ENCODE measurements around the gene WBP1L.
"Not testable (repeated sequence)": the region's sequence is repeated elsewhere in the genome, so short reads cannot be mapped to it uniquely, and the experiment has no call there.

WBP1L gene

DNA sequence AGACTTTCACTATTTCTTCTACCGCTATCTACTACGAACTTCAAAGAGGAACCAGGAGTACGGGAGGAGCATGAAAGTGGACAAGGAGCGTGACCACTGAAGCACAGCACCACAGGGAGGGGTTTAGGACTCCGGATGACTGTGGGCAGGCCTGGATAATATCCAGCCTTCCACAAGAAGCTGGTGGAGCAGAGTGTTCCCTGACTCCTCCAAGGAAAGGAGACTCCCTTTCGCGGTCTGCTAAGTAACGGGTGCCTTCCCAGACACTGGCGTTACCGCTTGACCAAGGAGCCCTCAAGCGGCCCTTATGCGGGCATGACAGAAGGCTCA, 15.2 kb downstream of the WBP1L start:
- DNase-seq (ENCODE audit: low read depth in 2 of 2) = not testable (repeated sequence)

DNA sequence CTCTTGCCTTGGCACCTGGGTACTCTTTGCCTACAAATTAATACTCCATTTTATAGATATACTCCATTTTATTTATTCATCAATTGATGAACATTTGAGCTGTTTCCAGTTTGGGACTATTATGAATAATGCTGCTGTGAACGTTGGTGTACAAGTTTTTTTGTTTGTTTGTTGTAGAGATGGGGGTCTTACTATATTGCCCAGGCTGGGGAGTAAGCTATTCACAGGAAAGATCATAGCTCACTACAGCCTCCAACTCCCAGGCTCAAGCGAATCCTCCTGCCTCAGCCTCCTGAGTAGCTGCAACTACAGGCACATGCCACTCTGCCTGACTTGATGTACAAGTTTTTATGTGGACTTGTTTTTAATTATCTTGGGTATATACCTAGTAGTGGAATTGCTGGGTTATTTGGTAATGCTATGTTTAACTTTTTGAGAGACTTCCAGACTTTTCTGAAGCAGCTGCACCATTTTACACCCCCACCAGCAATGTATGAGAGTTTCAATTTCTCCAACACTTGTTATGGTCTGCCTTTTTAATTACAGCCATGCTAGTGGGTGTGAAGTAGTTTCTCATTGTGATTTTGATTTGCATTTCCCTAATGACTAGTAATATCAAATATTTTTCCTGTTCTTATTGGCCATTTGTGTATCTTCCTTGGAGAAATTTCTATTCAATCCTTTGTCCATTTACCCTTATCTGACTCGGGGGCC, 15.9 kb downstream of the WBP1L start:
- DNase-seq (ENCODE audit: low read depth in 2 of 2) = no peak

DNA sequence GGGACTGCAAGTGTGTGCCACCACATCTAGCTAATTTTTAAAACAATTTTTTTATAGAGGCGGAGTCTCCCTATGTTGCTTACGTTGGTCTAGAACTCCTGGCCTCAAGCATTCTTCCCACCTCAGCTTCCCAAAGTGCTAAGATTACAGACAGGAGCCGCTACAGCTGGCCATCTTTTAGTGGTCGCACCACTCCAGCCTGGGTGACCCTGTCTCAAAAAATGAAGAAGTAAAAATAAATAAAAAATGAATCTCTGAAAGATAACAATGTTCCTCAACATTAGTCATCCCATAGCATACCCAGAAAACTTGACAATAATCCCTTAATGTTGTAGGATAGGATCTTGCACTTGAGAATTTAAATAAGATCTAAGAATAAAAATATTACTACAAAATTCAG, 18.2 kb downstream of the WBP1L start:
- no peak for DNase-seq (ENCODE audit: low read depth in 2 of 2)

DNA sequence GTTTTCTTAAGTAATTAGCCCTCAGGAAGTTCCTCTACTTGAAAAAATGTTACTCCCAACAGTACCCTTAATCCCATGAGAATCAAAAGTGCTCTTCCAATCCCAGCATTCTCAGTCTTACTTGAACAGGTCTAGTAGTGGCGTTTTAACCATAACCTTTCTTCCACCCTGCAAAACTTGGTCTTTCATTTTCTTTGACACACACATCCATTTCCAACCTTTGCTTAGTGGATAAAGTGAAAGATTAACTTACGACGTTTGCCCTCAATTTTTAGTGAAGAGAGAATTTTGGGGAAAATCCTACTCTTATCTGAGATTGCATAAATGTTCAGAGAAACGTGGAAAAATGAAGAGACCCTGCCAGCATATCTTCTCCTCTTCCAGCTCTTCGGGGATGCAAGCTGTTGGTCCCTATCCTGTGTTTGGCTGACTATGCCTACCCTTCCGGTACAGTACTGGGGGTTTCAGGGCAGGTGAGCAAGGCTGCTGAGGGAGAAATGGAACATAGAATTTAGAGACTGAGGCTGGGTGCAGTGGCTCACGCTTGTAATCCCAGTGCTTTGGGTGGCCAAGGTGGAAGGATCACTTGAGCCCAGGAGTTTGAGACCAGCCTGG, 18.8 kb downstream of the WBP1L start:
- DNase-seq (ENCODE audit: low read depth in 2 of 2) = no peak

DNA sequence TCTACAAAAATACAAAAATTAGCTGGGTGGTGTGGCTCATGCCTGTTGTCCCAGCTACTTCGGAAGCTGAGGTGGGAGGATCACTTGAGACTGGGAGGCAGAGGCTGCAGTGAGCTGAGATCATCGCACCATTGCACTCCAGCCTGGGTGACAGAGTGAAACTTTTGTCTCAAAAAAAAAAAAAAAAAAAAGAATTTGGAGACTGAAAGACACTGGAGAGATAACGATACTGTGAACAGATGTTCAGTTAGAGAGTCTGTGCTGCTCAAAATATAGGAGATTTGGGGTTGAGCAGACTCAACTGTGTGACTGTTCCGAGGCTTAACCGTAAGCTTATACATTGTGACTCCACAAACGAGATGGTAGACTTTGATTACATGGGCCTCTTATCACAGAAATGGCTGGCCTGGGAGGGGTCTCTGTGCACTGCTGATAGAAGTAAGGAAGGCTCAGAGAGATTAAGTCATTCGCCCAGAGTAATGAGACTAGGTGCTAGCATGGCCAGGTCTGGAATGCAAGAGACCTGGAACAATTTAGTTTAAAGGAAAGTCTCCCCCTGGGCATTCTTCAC, 19.4 kb downstream of the WBP1L start:
- no peak for DNase-seq (ENCODE audit: low read depth in 2 of 2)

DNA sequence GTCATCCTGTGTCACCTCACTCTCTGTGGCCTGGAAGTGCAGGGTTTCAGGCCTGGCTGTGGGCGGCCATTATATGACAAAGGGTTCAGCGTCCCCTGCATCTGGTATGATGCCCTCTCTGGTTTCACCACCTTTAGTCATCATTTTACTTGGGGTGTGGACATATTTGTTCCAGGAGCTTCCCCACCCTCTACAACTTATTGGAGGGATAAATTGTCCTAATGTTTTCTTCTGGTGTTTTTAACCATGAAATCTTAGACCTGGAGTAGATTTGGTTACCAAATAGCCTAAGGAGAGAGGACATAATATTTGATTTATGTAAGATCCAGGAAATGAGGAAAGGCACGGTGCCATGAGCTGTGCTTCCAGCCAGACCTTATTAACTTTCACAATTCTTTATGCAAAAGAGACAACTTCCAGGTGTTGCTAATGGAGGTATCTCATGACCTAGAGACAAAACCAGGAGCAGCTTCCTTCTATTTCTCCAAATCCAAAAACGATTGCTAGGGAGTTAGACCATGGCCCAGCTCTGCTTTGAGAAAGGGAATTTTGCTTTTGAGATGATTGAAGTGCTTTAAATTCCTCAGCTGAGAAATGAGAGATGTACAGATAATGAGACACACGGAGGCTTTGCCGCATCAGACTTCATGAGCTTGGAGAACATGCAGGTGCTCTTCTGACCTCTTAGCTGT, 20.9 kb downstream of the WBP1L start:
- no peak for DNase-seq (ENCODE audit: low read depth in 2 of 2)

DNA sequence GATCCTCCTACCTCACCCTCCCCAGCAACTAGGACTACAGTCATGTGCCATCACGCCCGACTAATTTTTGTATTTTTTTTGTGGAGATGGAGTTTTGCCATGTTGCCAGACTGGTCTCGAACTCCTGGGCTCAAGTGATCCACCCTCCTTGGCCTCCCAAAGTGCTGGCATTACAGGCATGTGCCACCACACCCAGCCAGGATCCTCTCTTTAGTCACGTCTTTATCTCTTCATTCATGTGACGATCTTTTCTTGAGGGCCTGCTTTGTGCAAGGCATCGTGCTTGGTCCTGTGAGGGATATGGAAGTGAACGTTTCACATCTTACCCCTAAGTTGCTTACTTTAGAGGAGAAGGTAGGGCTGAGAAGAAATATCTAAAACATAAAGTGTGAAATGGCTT, 21.6 kb downstream of the WBP1L start:
- no peak for DNase-seq (ENCODE audit: low read depth in 2 of 2)

DNA sequence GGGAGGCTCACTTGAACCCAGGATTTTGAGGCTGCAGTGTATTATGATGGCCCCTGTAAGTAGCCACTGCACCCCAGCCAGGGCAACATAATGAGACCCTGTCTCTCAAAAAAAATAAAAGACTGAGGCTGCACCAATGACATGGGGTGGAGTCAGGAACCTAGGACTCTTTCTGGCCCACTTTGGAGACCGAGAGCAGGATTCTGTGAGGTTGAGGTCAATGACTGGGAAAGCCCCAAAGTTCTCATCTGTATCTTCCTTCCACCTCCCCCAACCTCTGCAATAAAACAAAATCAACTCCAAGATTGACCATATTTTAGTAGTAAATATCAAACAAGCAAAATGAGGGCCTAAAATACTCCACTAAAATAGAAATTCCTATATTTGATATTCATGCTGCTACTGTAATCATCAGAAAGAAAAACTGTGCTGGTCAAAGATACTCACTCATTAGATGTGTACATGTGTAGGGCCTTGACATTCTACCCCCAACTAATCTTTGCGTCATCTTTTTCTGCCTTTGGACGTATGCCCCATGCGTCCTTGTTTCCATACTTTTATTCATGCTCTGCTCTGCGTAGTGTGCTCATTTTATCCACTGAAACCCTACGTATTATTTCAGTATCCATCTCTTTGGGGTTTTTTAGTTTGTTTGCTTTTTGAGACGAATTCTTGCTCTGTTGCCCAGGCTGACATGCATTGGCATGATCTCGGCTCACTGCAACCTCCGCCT, 23.8 kb downstream of the WBP1L start:
- DNase-seq (ENCODE audit: low read depth in 2 of 2) = no peak

DNA sequence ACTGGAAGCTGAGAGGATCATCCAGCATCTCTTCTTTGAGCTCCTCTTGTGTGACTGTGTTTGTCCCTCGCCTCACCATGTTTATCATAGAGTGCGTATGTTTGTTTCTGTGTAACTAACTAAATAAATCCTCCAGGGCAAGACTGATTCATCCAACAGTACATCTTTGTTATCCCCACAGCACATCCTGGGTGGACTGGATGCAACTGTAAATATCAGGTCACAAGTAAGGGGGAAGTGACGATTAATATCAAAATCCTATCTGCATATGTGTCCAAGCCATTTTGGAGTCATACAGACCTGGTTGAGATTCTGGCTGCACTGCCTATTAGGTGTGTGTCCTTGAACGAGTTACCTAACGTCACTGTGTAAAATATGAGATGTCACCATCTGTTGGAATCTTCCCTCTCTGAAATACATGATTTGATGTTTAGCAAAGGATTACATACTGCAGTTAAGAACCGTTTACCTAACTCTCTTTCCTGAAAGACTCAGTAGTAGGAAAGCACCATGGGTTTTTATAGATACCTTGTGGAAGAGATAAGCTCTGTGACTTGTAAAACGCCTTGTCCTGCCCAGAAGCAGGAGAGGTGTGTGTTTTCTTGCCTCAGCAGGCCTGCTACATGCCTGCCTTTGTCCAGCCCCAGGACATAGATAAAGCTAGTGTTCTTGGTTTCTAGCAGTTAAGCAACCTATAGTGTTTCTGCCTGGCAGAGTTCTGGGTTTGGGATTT, 25.8 kb downstream of the WBP1L start:
- DNase-seq (ENCODE audit: low read depth in 2 of 2) = no peak

DNA sequence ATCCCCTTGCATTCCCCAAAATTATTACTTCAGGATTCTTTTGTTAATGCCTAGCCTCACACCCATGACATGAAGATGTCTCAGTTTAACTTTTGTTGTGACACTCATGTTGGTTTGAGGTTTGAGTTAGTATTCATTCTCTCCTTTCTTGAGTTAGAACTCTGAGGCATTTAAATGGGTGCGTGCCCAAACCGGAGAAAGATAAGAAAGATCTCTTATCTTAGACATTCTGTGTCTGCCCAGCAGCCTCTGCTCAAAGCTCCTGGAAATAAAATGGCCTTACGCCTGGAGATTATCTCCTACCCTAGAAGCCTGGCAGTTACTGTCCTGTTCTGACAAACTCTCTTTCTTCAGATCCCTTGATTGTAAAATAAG, 26.3 kb downstream of the WBP1L start:
- no peak for DNase-seq (ENCODE audit: low read depth in 2 of 2)

DNA sequence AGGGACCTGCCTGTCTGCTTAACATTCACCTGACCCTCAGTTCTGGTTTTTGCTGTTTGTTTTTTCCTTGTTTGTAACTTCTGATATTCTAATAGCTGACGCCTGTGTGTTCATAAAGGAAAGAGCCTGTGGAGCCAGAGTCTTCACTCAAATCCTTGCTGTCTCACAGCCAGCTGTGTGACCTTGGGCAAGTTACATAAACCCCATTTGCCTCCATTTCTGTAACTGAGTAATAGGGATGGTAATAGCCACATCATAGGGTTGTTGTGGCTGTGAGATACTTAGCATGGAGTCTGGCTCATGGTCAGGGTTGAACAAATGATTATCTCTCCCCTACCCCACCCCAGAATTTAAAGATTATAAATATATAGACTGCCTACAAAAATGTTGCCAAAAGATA, 27.0 kb downstream of the WBP1L start:
- no peak for DNase-seq (ENCODE audit: low read depth in 2 of 2)

DNA sequence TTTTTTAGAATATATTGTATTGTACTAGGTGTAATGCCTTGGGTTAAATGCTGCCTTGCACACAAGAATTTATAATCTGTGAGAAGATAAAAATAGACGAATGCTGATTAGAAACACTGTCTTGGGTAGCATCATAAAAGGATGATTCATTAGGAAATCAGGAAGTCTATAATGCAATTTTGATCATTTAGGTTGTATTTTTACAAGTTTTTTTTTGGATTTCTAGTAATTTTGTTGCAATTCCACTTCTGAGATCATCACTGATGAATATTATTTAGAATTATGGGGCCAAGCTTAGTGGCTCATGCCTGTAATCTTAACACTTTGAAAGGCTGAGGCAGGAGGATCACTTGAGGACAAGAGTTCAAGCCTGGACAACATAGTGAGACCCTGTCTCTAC, 29.6 kb downstream of the WBP1L start:
- no peak for DNase-seq (ENCODE audit: low read depth in 2 of 2)

DNA sequence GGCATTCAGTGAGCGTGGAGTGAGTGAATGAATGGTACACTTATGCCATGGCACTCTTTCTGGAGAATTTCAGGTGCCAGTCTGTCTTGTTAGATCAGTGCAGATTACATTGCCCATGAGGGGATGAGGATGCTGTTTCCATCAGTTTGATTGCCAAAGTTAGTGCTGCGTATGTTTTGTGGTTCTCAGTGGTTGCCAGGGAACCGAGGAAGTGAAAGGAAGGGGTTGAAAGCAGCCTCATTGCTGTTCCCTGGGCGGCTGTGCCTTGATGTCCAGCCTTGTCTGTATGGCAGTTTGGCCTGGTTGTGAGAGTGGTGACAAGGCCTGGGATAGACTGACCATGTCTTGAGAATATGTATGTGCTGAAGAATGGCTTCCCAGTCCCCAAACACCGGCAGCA, 30.2 kb downstream of the WBP1L start:
- no peak for DNase-seq (ENCODE audit: low read depth in 2 of 2)

DNA sequence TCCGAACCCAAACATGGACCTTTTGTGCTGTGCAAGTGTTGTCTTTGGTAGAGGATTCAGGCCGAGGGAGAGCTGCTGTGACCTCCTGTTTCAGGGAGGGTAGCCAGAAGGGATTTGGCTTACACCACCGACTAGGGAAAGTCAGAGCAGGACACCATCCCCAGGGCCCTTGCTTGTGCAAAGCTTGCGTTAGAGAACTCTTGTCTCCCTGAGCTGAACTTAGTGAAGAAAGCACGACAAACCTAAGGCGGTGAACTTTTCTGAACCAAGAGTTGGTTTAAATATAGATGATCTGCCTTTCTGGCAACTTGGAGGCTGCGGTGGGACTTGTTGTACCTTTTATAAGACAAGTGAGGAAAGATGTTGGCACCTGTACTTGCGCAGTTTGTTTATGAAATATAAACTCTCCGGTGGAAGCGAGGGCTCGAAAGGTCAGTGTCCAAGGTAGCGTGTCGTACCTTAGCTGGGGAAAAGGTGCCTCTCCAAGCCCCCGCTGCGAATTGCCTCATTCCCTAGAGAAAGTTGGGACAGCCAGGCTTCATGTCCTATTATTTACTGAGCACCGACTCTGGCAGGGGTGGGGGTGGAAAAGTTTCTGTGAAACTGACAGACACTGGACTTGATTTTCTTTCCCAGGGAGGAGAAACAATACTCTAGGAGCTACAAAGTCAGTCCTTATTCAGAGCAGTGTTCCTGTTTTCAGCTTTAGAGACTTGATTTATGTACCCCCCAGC, 31.6 kb downstream of the WBP1L start:
- no peak for DNase-seq (ENCODE audit: low read depth in 2 of 2)

DNA sequence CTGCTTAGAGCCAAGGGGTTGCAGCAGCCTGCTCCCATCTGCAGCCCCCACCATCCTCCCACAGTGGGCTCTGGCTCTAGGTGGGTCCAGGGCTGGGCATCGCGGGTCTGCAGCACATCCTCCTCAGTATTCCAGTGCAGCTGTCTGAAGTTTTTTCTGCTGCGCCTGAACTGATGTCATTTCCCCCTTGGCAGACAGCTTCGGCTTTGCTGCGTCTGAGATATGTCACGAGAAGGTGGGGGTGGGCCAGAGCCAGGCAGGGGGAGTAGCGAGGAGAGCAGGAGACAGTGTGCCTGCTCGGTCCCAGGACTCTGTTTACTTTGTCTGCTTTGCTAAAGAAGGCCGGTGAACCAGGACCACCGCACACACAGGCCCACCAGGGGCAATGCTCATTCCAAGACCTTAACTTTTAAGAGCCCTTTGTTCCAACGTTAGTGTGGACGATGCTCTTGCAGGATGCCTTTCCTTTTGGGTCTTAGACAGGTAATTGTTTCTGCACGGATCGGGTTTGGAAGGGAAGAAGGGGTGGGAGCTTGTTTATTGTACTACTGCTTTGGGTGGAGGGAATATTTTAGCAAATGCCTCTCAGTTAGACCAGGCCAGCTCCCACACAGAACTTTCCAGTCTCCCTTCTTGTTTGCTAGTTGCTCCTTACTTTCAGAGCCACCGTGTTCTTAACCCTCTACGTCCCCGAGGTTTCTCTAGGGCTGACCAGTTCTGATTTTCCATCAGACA, 32.4 kb downstream of the WBP1L start:
- DNase-seq (ENCODE audit: low read depth in 2 of 2) = peak in 1 of 2 donors; percentile 13

DNA sequence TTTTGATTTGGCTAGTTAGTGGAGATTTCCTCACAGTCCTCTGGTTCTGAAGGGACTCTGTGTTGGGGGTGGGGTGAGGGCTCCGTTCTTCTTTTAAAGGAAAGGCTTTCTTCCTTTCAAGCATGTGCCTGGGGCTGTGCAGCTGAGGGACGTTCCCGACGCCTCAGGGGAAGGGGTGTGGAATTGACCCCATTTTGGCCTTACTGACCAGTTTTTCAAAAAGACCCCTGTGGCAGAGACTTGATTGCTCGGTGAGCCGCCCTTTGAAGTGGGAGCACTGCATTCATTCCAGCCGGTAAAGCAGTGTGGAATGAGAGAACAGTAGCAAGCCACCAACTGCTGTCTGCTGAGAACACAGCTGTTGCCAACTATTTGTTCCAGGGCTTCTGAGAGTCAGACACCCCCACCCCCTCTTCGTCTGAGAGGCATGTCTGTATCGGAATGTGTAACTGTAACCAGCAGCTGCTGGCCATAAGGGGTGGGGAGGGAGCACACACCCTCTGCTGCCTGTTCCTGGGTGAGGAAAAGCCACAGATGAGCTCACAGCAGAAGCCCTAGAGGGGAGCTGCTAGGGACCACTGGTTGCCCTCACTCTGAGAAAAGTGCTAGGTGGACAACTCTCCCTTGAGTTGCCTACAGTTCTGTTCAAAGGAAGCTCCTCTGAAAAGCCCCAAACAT, 33.2 kb downstream of the WBP1L start:
- no peak for DNase-seq (ENCODE audit: low read depth in 2 of 2)

DNA sequence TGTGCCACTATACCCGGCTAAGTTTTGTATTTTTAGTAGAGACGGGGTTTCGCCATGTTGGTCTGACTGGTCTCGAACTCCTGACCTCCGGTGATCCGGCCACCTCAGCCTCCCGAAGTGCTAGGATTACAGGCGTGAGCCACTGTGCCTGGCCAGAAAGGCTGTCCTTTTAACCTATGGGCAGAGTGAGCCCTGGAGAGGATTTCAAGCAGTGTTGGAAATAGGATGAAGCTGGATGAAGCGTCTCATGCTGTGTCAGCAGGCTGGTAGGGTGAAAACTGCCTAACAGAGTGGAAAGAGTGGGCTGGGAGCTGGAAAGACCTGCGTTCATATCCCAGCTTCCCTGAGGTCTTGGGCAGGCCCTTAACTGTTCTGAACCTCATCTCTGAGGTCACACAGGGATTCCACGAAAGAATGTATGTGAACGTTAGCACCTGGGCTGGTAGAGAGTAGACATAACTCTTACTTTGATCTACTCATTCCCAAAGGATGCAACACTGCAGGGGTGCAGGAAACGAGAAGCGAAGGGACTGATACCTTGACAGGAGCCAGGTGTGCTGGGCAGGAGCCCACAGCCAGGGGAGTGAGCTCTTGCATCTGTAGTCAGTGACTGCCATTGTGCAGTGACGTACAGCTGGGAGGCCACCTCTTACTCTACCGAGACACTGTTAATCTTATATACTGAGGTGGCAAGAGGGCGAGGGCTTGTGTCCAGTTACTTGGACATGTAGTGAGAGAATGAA, 34.1 kb downstream of the WBP1L start:
- DNase-seq (ENCODE audit: low read depth in 2 of 2) = no peak

DNA sequence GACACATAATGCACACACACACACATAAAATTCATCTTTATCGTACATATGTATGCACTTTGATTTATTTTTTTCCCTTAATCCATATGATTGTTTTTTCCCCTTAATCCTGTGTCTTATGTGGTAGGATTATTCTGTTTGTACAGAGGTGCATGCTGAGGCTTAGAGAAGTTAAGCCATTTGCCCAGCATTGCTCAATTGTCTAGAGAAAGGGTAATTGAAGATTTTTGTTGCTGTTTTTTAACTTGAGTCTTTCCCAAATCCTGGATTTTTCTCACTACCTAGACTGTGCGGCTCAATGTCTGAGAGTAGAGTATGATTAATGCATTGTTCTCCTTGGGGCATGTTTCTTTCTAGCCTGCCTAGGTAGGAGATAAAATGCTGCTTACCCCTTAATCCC, 35.0 kb downstream of the WBP1L start:
- no peak for DNase-seq (ENCODE audit: low read depth in 2 of 2)

All from stimulated activated CD4-positive, alpha-beta T cell treated with anti-CD3 and anti-CD28 coated beads, Interleukin-4, amount 100 ng/mL, for 48 hours (primary cell).